ENCODE data around the gene LSM12.
"Not testable (repeated sequence)": the region's sequence is repeated elsewhere in the genome, so short reads cannot be mapped to it uniquely, and the experiment has no call there.

Gene LSM12

GRCh38 chr17:44046893-44047292 lies 19.6 kb downstream of the LSM12 start:
- H3K4me3 ChIP-seq (ENCODE audit: low read depth, low read length); H3K27ac ChIP-seq (ENCODE audit: extremely low read depth, low read depth, low read length); H3K9me3 ChIP-seq (ENCODE audit: control insufficient read depth, insufficient read depth, low read depth, low read length); H3K4me1 ChIP-seq (ENCODE audit: control insufficient read depth, insufficient read depth, low read length); CTCF ChIA-PET: not testable (repeated sequence)
- H3K36me3 ChIP-seq (ENCODE audit: control insufficient read depth in 2 of 2, insufficient read depth in 1 of 2, low read length in 2 of 2), result peaks cover 62 to 64% of the 10 kb centered on the region in 2 experiments
- POLR2A ChIA-PET, result interaction anchor here (0.8 kb wide), 1 partner anchor 10 kb away, joined by 3 read pairs; no protein-coding TSS in a partner anchor
- peak; percentile 98 for TF ChIP-seq ZNF184 (tag by site-specific recombination; IDR thresholded peaks at IDR 0.05)

GRCh38 chr17:44045486-44045885 lies 21.0 kb downstream of the LSM12 start:
- H3K9me3 ChIP-seq (ENCODE audit: control insufficient read depth, insufficient read depth, low read depth, low read length), result no peaks in the 10 kb centered on the region
- POLR2A ChIA-PET, result interaction anchor here (1.6 kb wide), 1 partner anchor 21 kb away, joined by 3 read pairs; no protein-coding TSS in a partner anchor
- H3K4me3 ChIP-seq (ENCODE audit: low read depth, low read length), result no peak overlapping the region
- peak; percentile 78 for TF ChIP-seq PRDM10 (tag by site-specific recombination; IDR thresholded peaks at IDR 0.05)
- no peak for TF ChIP-seq WT1 (tag by site-specific recombination; IDR thresholded peaks at IDR 0.05)
- peak; percentile 90 for TF ChIP-seq ZFHX2 (tag by site-specific recombination; conservative IDR thresholded peaks at IDR 0.05)
- TF ChIP-seq EGR2 (tag by site-specific recombination; IDR thresholded peaks at IDR 0.05; ENCODE audit: low read depth), result peak; percentile 89
- TF ChIP-seq OSR2 (tag by site-specific recombination; IDR thresholded peaks at IDR 0.05), result peak; percentile 52; the same call in 1 of the 2 replicates
- CTCF ChIA-PET, result interaction anchor here (3.6 to 6.2 kb wide), 2 partner anchors 71 to 101 kb away, joined by 25 to 62 read pairs; no protein-coding TSS in a partner anchor
- H3K36me3 ChIP-seq (ENCODE audit: control insufficient read depth in 2 of 2, insufficient read depth in 1 of 2, low read length in 2 of 2), result peaks cover 48 to 53% of the 10 kb centered on the region in 2 experiments
- no peak overlapping the region for H3K27ac ChIP-seq (ENCODE audit: extremely low read depth, low read depth, low read length)
- peaks cover 10% of the 10 kb centered on the region for H3K4me1 ChIP-seq (ENCODE audit: control insufficient read depth, insufficient read depth, low read length)

- ChIA-PET POLR2A (interaction anchor here (0.6 to 1.3 kb wide), 5 partner anchors 11 to 426 kb away, joined by 3 to 5 read pairs (median 3); partner anchors contain the start of genes HDAC5 and LSM12), CTCF (interaction anchor here (0.6 to 6.2 kb wide), 18 partner anchors 12 to 978 kb away, joined by 3 to 62 read pairs (median 5); partner anchors contain the start of gene HDAC5)
- TF ChIP-seq ZNF2 (tag by site-specific recombination; IDR thresholded peaks at IDR 0.05) (no peak), ZNF530 (tag by site-specific recombination; IDR thresholded peaks at IDR 0.05; ENCODE audit: low read depth) (no peak), SCRT2 (tag by site-specific recombination; IDR thresholded peaks at IDR 0.05) (no peak), MYNN (tag by site-specific recombination; IDR thresholded peaks at IDR 0.05; ENCODE audit: borderline replicate concordance) (peak; percentile 87), PRDM10 (tag by site-specific recombination; IDR thresholded peaks at IDR 0.05) (peak; percentile 69), ZNF138 (tag by site-specific recombination; IDR thresholded peaks at IDR 0.05; ENCODE audit: borderline replicate concordance) (no peak), ZNF341 (tag by site-specific recombination; IDR thresholded peaks at IDR 0.05; ENCODE audit: low read depth) (peak; percentile 78)
- no peak overlapping the region for H3K4me3 ChIP-seq (ENCODE audit: low read depth, low read length)
- H3K9me3 ChIP-seq (ENCODE audit: control insufficient read depth, insufficient read depth, low read depth, low read length), result no peaks in the 10 kb centered on the region
- H3K36me3 ChIP-seq (ENCODE audit: control insufficient read depth in 2 of 2, insufficient read depth in 1 of 2, low read length in 2 of 2), result peaks cover 43 to 44% of the 10 kb centered on the region in 2 experiments
- no peak overlapping the region for H3K27ac ChIP-seq (ENCODE audit: extremely low read depth, low read depth, low read length)
- peaks cover 11% of the 10 kb centered on the region for H3K4me1 ChIP-seq (ENCODE audit: control insufficient read depth, insufficient read depth, low read length)
Measured at GRCh38 chr17:44044071-44044470, 22.4 kb downstream of the LSM12 start.

All from HEK293 (cell line).